ENCODE data around the gene TCERG1.

TCERG1 gene

GRCh38 chr5:146458894-146459293 lies 11.8 kb downstream of the TCERG1 start:
- DNase-seq: no peak

GRCh38 chr5:146461319-146461718 lies 14.2 kb downstream of the TCERG1 start:
- DNase-seq: peak; percentile 31

GRCh38 chr5:146463446-146463845 lies 16.3 kb downstream of the TCERG1 start:
- no peak for DNase-seq

GRCh38 chr5:146466521-146467349 lies 19.6 kb downstream of the TCERG1 start:
- DNase-seq: peak; percentile 44

GRCh38 chr5:146467760-146468159 lies 20.6 kb downstream of the TCERG1 start:
- DNase-seq: no peak

GRCh38 chr5:146474065-146474464 lies 26.9 kb downstream of the TCERG1 start:
- DNase-seq: no peak

- DNase-seq: peak; percentile 7
These were observed 28.2 kb downstream of the TCERG1 start for GRCh38 chr5:146475190-146475780.

- DNase-seq: no peak
These were observed 28.8 kb downstream of the TCERG1 start for GRCh38 chr5:146475906-146476305.

GRCh38 chr5:146482775-146483174 lies 35.6 kb downstream of the TCERG1 start:
- DNase-seq: no peak

- no peak for DNase-seq
These were observed 37.7 kb downstream of the TCERG1 start for GRCh38 chr5:146484714-146485391.

- DNase-seq: no peak
These were observed 43.1 kb downstream of the TCERG1 start for GRCh38 chr5:146490089-146490843.

GRCh38 chr5:146494656-146495055 lies 47.5 kb downstream of the TCERG1 start:
- no peak for DNase-seq

GRCh38 chr5:146499680-146500079 lies 52.5 kb downstream of the TCERG1 start:
- DNase-seq: no peak

- no peak for DNase-seq
These were observed 60.3 kb downstream of the TCERG1 start for GRCh38 chr5:146507428-146507827.

GRCh38 chr5:146510559-146511125 lies 63.5 kb downstream of the TCERG1 start:
- DNase-seq: peak; percentile 57

GRCh38 chr5:146513462-146513861 lies 66.3 kb downstream of the TCERG1 start:
- DNase-seq: no peak

- no peak for DNase-seq
These were observed 67.4 kb downstream of the TCERG1 start for GRCh38 chr5:146514575-146514974.

- DNase-seq: no peak
These were observed 68.5 kb downstream of the TCERG1 start for GRCh38 chr5:146515473-146516150.

GRCh38 chr5:146516151-146516475 lies 69.0 kb downstream of the TCERG1 start, which contains the start of gene GPR151:
Gene GPR151 (minus strand): TSS chr5:146516190. CDS start chr5:146516113, 77 bp downstream.
- no peak for DNase-seq

GRCh38 chr5:146519554-146519953 lies 72.4 kb downstream of the TCERG1 start:
- DNase-seq: no peak

- DNase-seq: no peak
These were observed 73.6 kb downstream of the TCERG1 start for GRCh38 chr5:146520731-146521130.

- no peak for DNase-seq
These were observed 74.4 kb downstream of the TCERG1 start for GRCh38 chr5:146521403-146522106.
